ENCODE measurements around the gene KRT78. TPM values are rescaled to one million over a fixed set of nuclear protein-coding genes. Genes with fewer than 3 reads are reported as not detected.

KRT78 gene
- polyA plus RNA-seq, 1 donor: not detected

DNA sequence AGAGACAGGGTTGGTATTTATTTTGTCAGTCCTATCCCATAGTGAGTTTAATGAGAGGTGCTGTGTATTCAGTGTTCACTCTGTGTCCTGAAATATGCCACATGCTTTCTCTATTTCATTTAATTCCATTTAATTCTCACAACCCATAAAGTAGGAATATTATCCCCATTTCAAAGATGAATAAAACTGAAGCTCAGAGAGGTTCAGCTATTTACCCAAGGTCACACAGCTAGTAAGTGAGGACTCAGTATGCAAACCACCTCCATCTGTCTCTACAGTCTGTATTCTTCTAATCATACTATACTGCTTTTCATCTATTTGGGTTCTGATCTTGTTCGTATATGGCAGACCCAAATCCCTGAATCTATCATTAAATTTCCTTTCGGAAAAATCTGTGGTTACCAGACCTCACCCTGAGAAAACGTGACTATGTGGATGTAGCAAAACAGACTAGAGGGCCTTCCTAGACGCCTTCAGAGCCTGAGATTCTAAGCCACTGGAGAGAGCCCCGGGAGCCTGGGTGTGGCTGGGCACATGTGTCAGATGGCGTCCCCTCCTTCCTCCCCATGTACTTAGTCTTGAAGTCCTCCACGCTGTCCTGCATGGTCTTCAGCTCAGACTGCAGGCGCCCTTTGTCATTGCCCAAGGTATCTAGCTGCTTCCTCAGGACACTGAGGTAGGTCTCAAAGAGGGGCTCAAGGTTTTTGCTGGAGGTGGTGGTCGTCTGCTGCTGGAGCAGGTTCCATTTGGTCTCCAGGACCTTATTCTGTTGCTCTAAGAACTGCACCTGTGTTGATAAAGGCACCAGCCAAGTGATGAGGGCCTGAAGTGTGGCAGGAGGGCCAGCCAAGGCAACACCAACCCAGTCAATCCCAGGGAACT lies 37.4 kb downstream of the KRT78 start:
- DNase-seq: no peak

DNA sequence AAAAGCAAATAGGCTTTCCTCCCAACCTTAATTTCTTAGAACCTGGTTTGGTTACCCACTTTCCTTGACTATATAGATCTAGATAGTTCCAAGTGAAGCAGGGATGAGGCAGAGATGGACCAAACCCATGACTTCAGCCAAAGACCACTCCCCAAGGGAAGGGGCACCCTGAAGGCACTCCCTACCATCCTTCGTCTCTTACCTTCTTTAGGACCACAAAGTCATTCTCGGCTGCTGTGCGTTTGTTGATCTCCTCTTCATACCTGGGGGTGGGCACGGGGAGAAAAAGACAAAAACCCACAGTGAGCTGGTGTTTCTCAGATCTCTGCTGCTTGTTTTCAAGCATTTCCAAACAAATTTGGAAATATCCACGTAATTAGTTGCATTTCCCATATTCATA lies 38.2 kb downstream of the KRT78 start:
- no peak for DNase-seq

DNA sequence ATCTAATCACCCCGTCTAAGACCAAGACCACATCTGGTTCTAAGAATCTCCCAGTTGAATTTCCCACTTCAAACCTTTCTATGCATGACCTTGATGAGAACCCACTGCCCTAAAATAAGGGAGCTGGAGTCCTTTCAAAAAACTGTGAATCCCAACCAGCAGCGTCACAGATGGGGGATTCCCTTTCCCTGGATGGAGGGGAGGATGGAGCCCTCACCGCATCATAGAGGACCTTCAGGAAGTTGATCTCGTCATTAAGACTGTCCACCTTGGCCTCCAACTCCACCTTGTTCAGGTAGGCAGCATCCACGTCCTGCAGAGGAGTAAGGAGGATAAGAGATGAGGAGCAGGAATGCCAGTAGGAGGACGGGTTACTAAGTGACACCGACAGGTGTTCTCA lies 39.6 kb downstream of the KRT78 start:
- DNase-seq: no peak

DNA sequence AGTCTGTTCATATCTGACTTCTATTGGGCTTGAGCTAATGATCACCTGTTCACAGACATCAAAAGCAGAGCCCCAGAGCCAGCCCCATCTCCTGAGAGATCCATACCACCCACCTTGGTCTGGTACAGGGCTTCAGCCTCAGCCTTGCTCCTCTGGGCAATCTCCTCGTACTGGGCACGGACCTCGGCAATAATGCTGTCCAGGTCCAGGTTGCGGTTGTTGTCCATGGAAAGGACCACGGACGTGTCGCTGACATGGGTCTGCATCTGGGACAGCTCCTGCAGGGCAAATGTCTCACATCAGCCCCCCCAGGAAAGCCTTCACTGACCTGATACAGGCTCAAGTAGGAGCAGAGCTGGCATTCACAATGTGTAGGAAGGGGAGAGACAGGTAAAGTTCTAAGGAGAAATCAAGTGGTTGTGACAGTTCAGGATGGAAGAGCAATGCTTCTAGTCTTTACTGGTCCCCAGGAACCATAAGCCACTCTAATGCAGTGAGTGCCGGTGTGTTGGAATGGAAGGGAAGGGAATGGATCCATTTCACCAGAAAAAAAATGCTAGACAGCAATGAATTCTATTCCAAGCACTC lies 40.1 kb downstream of the KRT78 start:
- no peak for DNase-seq

DNA sequence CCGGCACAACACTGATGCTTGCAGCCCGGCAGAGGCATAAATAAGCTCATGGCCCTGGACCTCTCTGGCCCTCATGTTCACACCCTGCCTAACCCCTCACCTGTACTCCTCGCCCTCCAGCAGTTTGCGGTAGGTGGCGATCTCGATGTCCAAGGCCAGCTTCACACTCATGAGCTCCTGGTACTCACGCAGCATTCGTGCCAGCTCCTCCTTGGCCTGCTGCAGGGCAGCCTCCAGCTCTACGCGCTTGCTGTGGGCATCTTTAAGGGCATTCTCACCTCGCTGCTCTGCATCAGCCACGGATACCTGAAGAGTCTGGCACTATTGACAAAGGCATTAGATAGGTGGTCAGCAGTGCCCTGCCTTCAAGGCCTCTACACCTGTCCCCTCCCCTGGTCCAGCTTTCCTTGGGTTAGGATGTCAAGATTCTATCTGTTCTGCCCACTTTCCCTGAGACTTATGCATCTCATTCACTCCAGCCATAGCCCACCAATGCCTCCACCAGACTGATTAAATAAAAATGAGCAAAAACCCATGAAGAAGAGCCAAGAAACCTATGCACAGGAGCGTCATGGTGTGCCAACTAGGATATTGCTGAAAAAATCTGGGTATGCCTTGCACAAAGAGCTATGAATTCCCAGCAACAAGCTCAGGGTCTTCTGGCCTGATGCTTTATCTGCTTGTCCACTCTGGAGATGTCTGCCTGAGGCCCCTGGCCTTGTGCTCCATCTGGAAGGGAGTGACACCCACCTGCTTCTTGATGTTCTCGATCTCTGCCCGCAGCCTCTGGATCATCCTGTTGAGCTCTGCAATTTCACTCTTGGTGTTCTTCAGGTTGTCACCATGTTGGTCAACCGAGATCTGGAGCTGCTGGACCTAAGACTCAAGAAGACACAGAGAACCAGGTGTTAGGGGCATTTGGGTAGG lies 41.0 kb downstream of the KRT78 start:
- DNase-seq: no peak

DNA sequence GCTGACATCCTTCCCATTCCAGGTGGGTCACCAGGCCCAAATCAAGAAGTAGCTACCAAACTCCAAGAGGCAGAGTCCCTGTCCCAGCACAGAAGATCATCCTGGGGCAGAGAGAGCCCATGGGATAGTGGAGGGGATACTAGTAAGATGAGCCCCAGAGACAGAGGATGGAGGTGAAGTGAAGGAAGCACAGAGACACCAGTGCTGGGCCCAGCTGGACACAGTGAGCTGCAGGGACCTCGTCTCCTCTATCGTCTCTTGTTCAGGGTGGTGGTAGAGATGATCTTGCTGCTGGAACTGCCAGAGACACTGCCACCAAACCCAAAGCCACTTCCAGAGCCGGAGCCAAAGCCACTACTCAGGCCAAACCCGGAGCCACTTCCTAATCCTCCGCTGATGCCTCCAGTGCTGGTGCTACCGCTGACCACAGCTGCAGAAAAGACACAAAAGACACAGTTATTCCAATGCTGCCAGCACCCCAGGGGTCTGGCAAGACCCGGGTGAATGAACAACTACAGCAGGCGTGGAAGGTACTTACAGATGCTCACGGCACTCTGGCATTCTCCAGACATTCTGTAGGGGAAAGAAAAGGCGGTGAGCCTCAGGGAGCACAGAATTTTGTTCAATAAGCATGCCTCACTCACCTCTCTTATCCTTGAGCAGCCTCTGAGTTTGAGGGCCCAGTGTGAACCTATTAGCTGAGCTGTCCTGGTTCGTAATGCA lies 41.8 kb downstream of the KRT78 start:
- DNase-seq: no peak

DNA sequence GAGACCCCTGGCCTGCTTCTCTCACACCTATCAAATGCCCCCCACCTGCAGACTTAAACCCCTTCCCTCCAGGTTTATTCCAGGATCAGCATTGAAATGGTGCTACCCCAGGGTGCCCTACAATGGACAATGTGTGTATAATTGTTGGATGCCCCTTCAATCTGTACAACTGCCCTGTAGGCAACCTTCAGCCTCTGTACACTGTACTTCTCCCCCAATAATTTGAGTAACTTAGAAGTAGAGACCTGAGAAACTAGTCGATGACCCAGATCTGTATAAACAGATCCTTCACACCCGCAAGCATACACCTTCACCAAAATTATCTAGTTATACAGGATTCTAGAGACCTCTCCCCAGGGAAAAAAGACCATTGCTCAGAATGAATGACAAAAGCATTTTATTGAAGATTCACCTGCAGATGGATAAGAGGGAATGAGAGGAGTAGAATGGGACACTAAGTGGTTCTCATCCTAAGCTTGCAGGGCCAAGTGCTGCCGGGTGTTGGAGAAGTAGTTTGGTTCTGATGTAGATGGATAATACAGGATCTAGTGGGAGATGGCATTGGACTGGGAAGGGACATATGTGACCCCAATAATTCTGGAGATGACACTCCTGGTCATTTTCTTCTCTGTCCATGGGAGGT lies 42.5 kb downstream of the KRT78 start:
- no peak for DNase-seq

DNA sequence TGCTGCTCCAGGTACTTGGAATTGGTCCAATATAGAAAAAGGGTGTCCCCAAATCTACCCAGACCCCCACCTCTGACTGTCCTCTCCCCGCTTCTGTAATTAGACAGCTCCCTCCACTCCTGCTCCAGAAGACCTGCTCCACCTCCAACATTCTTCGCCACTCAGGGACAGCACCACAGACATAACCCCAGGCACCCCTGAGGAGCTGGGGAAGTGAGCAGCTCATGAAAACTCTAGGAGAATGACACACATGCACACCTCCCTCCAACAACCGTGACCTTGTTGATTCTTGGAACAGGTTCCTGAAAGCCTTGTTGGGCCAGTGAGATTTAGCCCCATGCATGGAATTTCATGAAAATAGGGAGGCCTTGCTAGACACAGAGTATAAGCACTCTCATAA lies 43.1 kb downstream of the KRT78 start:
- no peak for DNase-seq

DNA sequence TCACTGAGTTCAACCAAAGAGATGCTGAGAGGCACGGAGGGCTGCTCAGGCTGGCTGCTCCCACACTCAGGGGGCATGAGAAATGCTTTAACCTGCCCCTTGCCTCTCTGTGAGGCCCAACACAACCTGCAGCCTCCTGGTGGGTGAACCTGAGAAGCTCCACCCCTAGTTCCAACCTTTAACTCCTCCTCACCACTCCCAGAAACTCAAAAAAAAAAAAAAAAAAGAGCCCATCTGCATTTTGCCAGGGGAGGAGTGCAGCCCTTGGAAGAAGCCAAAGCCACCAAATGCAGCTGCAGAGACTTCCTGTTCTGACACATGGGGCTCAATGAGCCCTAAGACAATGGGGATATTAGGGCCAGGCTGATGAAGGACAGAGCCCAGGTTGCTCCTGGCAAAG lies 43.8 kb downstream of the KRT78 start:
- DNase-seq: no peak

DNA sequence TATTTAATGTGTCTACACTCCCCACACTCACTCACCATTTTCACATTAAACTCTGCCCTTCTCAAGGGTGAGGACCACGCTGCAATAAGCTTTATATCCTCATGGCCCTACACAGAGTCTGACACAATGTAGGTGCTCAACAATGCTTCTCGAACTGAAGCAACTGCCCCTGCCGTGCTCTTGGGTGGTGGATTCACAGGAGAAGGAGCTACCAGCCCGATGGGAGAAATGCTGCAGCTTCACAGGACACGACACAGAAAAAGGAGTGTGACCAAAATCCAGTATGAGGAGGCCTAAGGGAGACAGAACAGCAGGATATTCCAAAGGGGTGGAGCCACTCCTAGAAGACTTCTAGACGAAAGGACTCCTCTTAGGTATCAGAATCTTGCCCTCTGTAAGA lies 46.4 kb downstream of the KRT78 start:
- no peak for DNase-seq

DNA sequence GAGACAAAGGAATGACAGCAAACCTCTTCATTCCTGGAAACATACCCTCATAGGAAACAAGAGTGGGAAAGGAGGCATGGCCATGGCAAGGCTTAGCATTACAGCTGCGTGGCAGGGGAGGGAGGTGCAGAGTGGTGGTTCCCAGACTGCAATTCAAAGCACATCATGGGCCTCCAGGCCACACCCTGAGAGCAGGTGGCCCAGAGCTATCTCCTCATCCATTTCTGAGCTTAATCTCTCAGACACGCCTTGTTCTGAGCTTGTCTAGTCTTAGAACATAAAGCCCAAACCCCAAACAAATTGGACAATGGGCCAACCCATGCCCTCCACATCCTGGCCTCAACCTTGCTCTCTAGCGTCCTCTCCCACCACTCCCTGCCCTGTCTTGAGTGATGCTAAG lies 47.0 kb downstream of the KRT78 start:
- no peak for DNase-seq

DNA sequence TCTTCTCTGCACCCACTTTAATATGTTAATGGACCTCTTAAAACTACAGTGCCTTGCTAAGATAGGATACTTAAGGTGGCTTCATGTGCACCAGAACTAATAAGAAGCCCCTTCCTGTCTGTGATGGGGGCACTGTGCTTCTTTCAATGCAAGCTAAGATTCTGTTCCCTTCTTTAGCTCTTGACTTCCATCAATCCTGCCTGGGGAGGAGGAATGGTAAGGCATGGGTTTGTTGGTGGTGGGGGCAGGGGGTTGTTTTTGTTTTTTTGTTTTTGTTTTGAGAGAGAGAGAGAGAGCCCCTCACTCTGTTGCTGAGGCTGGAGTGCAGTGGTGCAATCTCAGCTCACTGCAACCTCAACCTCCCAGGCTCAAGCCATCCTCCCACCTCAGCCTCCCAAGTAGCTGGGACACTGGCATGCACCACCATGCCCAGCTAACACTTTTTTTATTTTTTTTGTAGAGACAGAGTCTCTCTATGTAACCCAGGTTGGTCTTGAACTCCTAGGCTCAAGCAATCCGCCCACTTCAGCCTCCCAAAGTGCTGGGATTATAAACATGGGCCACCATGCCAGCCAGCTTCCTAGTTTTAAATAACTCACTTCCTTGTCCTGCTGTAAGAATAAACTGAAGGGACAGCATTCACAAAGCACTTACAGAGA lies 48.4 kb downstream of the KRT78 start:
- no peak for DNase-seq

DNA sequence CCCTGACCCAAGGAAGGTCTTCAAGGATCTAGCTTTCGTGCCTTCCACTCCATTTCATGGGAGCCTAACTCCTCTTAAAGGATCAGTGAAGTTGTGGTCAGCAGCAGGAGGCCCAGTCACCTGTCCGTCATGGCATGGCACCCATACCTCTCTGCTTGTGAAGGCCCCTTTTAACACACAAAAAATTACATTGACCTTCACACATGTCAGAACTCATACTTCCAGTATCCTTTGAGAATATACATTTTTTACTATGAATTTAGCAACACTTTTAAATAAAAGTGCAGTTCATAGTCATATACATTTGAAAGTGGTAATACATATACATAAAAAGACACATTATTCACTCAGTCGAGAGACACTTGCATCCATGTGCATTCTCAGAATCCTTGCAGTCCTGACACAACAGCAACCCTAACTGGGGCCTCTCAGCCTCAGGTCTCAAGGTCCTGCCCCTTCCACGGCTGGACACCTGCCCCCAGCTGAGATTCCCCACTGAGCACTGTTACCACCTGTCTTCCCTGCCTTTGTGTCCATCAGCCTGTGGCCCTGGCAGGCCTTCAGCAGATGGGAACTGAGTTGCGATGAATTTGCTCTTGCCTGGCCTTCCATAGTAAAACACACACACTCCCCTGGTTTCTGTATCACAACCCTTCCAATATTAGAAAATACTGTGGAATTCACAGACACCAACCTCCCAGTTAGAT lies 49.1 kb downstream of the KRT78 start:
- no peak for DNase-seq

DNA sequence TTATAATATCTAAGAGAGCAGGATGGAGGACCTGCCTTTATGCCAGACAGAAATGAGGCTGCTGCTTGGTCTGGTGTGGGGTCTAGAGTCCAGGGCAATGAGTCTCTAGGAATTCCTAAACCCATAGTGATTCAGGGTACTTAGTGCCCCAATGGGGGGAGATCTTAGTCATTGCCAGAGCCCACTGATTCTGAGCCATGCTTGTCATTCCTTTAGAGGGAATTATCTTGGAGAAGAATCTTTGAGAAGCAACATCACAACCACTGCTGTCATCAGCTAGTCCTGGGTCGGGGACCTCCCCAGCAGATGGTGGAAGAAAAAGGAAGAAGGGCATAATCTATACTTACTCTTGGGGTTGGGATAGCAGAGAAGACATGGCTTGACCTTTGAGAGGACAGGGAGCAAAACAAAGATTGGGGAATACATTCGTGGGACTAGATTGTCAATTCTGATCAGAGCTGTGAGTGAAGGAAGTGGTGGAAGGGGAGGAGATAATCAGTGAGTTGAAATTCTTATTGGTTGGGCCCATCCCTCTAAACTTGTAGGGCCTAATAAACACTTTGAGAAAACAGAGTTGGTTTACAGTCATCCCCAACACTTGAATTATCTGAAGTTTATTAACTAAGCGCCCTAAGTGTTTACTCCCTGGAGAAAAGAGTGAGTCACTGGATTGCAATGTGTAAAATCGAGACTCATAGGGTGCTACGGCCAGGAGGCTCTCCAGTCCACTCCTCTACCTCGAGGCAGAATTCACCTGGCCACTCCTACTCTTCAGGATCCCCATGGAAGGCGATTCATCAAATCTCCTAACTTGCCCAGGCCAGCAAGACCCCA lies 49.9 kb downstream of the KRT78 start:
- no peak for DNase-seq

DNA sequence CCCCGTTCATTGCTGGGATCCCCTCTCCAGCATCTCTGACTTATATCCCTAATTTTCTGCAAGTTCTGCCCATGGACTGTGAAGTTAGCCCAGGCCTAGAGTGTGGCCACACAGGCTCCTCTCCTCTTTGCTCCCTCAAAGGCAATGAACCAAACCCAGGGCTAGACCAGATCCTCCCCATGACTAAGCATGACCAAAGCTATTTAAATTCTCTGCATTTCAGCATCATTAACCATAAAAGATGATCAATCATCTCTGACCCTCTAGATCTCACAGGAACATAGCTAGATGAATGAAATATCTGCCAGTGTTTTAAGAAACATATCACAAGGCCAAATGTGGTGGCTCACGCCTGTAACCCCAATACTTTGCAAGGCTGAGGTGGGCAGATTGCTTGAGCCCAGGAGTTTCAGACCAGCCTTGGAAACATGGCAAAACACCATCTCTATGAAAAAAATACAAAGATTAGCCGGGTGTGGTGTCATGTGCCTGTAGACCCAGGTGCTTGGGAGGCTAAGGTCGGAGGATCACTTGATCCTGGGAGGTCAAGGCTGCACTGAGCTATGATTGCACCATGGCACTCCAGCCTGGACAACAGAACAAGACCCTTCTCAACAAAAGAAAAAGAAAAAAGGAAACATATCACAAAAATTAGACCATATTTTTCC lies 50.7 kb downstream of the KRT78 start:
- no peak for DNase-seq

DNA sequence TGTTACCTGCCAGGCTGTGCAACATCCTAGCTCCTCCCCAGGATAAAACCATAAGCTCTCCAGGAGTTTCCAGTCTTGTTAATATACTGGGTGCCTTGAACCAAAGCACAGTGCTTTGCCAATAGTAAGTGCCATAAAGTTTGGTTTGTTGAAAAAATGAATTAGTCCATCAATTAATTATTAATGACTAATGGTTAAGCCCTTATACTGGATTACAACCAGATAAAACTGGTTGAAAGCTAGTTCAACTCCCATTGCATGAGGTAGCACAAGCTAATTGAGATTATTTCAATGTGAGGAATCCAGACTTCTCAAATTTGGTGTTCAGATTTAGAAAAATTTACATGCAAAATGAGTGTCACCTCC lies 51.3 kb downstream of the KRT78 start:
- no peak for DNase-seq

DNA sequence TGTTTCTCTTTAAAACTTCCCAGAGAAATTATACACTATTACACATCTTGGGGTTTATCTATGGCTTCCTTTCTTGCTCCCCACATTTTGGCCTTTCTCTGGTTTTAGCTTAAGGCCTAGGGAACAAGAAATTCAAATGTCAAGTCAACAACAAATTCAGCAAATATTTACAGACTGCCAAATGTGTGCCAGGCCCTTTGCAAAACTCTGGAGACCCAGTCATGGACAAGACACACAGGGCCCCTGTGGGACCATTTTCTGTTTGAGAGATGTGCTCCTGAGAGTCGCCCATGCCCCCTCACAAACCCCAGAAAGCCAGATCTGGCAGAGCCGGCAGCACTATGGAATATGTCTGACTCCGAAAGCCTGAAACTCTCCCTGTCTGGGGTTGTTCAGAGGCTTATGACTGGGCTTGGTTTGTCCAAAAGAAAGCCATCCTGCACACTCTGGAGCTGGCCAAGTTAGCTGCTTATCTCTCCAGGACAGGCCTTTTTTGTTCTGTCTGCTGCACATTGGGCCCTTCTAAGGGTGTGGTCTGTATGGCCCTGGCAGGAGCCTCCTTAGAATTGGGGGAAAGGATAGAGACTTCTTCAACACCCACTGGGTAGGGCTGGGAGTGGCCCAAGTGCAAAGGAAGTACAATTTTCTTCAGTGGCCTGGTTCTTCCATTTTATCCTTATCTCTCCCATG lies 51.8 kb downstream of the KRT78 start:
- no peak for DNase-seq

DNA sequence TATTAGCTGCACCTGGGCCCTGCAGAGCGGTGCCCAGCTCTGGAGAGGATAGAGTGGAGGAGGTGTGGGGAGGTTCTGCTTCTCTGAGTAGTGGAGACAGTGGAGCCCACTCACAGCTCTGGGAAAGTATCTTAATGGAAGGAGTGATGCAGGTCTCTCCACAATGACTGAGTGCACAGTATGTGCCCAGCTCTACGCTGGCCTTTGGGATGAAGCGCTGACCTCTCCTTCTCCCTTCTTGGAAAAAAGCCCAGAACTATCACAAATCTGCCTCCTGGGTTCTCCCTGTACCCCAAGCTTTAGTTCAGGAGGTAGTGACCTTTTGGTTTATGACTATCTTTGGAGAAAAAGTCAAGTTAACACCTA lies 52.4 kb downstream of the KRT78 start:
- no peak for DNase-seq
